Retinal pigment epithelial cell (primary cell): ENCODE measurements around the gene GMCL2.

Source experiments
- DNase-seq: peaks from one replicate; pipeline ENCODE4 v3.0.0-alpha.2; 2010; ENCODE audit warnings: low read depth
- H3K4me3 ChIP-seq: 2 replicates; pipeline ENCODE4 v1.5.1; 2011; ENCODE audit warnings: mild to moderate bottlenecking, low read length, control low read depth, moderate library complexity
- CTCF ChIP-seq: conservative IDR thresholded peaks from 2 replicates; pipeline ENCODE4 v1.5.1; 2011; ENCODE audit warnings: low read depth, low read length, control low read depth, inconsistent platforms

Gene GMCL2

GRCh38 chr5:178147406-178147805 lies 39.8 kb downstream of the GMCL2 start:
- no peak for DNase-seq
- TF ChIP-seq CTCF: no peak
- no peak overlapping the region for H3K4me3 ChIP-seq

GRCh38 chr5:178145965-178146820 lies 41.0 kb downstream of the GMCL2 start:
- DNase-seq: no peak
- TF ChIP-seq CTCF: peak; percentile 84
- H3K4me3 ChIP-seq: no peak overlapping the region

GRCh38 chr5:178143901-178144300 lies 43.3 kb downstream of the GMCL2 start:
- no peak overlapping the region for H3K4me3 ChIP-seq
- no peak for DNase-seq
- no peak for TF ChIP-seq CTCF

GRCh38 chr5:178143246-178143645 lies 43.9 kb downstream of the GMCL2 start:
- no peak for TF ChIP-seq CTCF

GRCh38 chr5:178142642-178143041 lies 44.5 kb downstream of the GMCL2 start:
- DNase-seq: no peak
- no peak overlapping the region for H3K4me3 ChIP-seq
- TF ChIP-seq CTCF: no peak

More at GRCh38 chr5:178143246-178143645, 43.9 kb downstream of the GMCL2 start:
- H3K4me3 ChIP-seq: no peak overlapping the region
- no peak for DNase-seq

- DNase-seq: no peak
- H3K4me3 ChIP-seq: no peak overlapping the region
- TF ChIP-seq CTCF: no peak
Observed at GRCh38 chr5:178141550-178141949, 45.6 kb downstream of the GMCL2 start.

GRCh38 chr5:178137991-178138390 lies 49.2 kb downstream of the GMCL2 start:
- no peak for TF ChIP-seq CTCF
- no peak for DNase-seq
- no peak overlapping the region for H3K4me3 ChIP-seq
